T-helper 1 cell (primary cell): ENCODE data around the gene RIT1.
"Not testable (repeated sequence)": the region's sequence is repeated elsewhere in the genome, so short reads cannot be mapped to it uniquely, and the experiment has no call there.

ENCODE experiments used
- DNase-seq, 5 donors: peaks; one replicate each; pipeline ENCODE4 v3.0.0-alpha.2; 2012 to 2020

The RIT1 gene

GRCh38 chr1:155933591-155934096, 22.5 kb upstream of the RIT1 start:
- DNase-seq: no peak

- DNase-seq: no peak
Measured at GRCh38 chr1:155932487-155932886, 21.3 kb upstream of the RIT1 start.

GRCh38 chr1:155932081-155932480, 20.9 kb upstream of the RIT1 start:
- no peak for DNase-seq

GRCh38 chr1:155931332-155932038, 20.3 kb upstream of the RIT1 start:
- no peak for DNase-seq

GRCh38 chr1:155930725-155931124, 19.6 kb upstream of the RIT1 start:
- DNase-seq: not testable (repeated sequence)

GRCh38 chr1:155929057-155929456, 17.9 kb upstream of the RIT1 start:
- no peak for DNase-seq

- no peak for DNase-seq
Measured at GRCh38 chr1:155925506-155925905, 14.4 kb upstream of the RIT1 start.

- no peak for DNase-seq
Measured at GRCh38 chr1:155920717-155921116, 9.6 kb upstream of the RIT1 start.

- DNase-seq: no peak
Measured at GRCh38 chr1:155919801-155920200, 8.7 kb upstream of the RIT1 start.

GRCh38 chr1:155918660-155919059, 7.5 kb upstream of the RIT1 start:
- DNase-seq: no peak

GRCh38 chr1:155913969-155914757, 3.0 kb upstream of the RIT1 start:
- no peak for DNase-seq

GRCh38 chr1:155912056-155912536, 947 bp upstream of the RIT1 start:
- no peak for DNase-seq

- DNase-seq: peak in 1 of 5 donors; percentile 23
Measured at GRCh38 chr1:155910621-155911121, 478 bp downstream of the RIT1 start.

GRCh38 chr1:155909894-155910293, 1.3 kb downstream of the RIT1 start:
- peak in 1 of 5 donors; percentile 20 for DNase-seq

- DNase-seq: no peak
Measured at GRCh38 chr1:155904261-155904660, 6.9 kb downstream of the RIT1 start.

- no peak for DNase-seq
Measured at GRCh38 chr1:155900161-155900560, 11.0 kb downstream of the RIT1 start.

- no peak for DNase-seq
Measured at GRCh38 chr1:155899683-155900082, 11.5 kb downstream of the RIT1 start.

- no peak for DNase-seq
Measured at GRCh38 chr1:155898888-155899287, 12.3 kb downstream of the RIT1 start.

- no peak for DNase-seq
Measured at GRCh38 chr1:155897746-155898145, 13.4 kb downstream of the RIT1 start.

GRCh38 chr1:155896476-155896875, 14.7 kb downstream of the RIT1 start:
- DNase-seq: not testable (repeated sequence)

- not testable (repeated sequence) for DNase-seq
Measured at GRCh38 chr1:155895617-155896016, 15.5 kb downstream of the RIT1 start.

- peak in 2 of 5 donors; percentile 10 to 58 for DNase-seq
Measured at GRCh38 chr1:155893389-155894142, 17.6 kb downstream of the RIT1 start.

GRCh38 chr1:155892796-155893195, 18.4 kb downstream of the RIT1 start:
- no peak for DNase-seq
